ENCODE measurements around the gene PARD6G. TPM values are rescaled to one million over a fixed set of nuclear protein-coding genes. Genes with fewer than 3 reads are reported as not detected.

Gene PARD6G
- total and polyA plus RNA-seq, 9 of the 15 experiments (the other 6 are each of a cell fraction or from before 2014, with no cell fraction given) = 0.03 to 1.2 (median 0.26) TPM

- no TSS peak for BruUV-seq (replicated peaks)
- ChIA-PET CTCF (ENCODE audit: low intra/inter-chr PET ratio) (no interaction called here), POLR2A (no interaction called here)
- Histone ChIP-seq H2AFZ (ENCODE audit: low read depth, low read length) (no peak overlapping the region), H3K9me3 (replicated peaks; ENCODE audit: control insufficient read depth, insufficient read depth, low read depth, low read length) (no peaks in the 10 kb centered on the region), H3K4me3 (no peak overlapping the region), H4K20me1 (replicated peaks; ENCODE audit: control insufficient read depth, insufficient read depth, low read length) (no peaks in the 10 kb centered on the region), H3K27ac (ENCODE audit: extremely low read depth, low read depth, low read length) (no peak overlapping the region), H3K4me2 (ENCODE audit: insufficient read depth, low read length) (no peak overlapping the region), H3K36me3 (ENCODE audit: control insufficient read depth, insufficient read depth, low read length) (peaks cover 47% of the 10 kb centered on the region), H3K4me1 (replicated peaks in 1 of 2; ENCODE audit: control insufficient read depth in 2 of 2, insufficient read depth in 2 of 2, low read length in 2 of 2) (no peaks in the 10 kb centered on the region; a peak in 1 of 5 replicates), H3K9me1 (ENCODE audit: control insufficient read depth, insufficient read depth, low read length) (no peaks in the 10 kb centered on the region), H3K9ac (ENCODE audit: insufficient read depth in 1 of 2, low read depth in 2 of 2, low read length in 2 of 2) (no peak overlapping the region), H3K79me2 (ENCODE audit: control insufficient read depth, insufficient read depth, low read length) (peaks cover 55% of the 10 kb centered on the region), H3K27me3 (ENCODE audit: control insufficient read depth in 2 of 2, insufficient read depth in 2 of 2, low read length in 2 of 2) (no peaks in the 10 kb centered on the region)
- no peak for FAIRE-seq
- WGBS (ENCODE audit: insufficient coverage, low coverage, missing lambda C conversion rate) = 88% methylated on average over 1 of the region's 1 CpG
- ATAC-seq = no peak
- no peak for DNase-seq (ENCODE audit: extremely low read depth in 1 of 4, low spot score in 3 of 4)
- in situ Hi-C loops (cut with MboI) (no loop called here), intact Hi-C loops (cut with micrococcal nuclease) (no loop called here)
- TF ChIP-seq, protein P1, sequence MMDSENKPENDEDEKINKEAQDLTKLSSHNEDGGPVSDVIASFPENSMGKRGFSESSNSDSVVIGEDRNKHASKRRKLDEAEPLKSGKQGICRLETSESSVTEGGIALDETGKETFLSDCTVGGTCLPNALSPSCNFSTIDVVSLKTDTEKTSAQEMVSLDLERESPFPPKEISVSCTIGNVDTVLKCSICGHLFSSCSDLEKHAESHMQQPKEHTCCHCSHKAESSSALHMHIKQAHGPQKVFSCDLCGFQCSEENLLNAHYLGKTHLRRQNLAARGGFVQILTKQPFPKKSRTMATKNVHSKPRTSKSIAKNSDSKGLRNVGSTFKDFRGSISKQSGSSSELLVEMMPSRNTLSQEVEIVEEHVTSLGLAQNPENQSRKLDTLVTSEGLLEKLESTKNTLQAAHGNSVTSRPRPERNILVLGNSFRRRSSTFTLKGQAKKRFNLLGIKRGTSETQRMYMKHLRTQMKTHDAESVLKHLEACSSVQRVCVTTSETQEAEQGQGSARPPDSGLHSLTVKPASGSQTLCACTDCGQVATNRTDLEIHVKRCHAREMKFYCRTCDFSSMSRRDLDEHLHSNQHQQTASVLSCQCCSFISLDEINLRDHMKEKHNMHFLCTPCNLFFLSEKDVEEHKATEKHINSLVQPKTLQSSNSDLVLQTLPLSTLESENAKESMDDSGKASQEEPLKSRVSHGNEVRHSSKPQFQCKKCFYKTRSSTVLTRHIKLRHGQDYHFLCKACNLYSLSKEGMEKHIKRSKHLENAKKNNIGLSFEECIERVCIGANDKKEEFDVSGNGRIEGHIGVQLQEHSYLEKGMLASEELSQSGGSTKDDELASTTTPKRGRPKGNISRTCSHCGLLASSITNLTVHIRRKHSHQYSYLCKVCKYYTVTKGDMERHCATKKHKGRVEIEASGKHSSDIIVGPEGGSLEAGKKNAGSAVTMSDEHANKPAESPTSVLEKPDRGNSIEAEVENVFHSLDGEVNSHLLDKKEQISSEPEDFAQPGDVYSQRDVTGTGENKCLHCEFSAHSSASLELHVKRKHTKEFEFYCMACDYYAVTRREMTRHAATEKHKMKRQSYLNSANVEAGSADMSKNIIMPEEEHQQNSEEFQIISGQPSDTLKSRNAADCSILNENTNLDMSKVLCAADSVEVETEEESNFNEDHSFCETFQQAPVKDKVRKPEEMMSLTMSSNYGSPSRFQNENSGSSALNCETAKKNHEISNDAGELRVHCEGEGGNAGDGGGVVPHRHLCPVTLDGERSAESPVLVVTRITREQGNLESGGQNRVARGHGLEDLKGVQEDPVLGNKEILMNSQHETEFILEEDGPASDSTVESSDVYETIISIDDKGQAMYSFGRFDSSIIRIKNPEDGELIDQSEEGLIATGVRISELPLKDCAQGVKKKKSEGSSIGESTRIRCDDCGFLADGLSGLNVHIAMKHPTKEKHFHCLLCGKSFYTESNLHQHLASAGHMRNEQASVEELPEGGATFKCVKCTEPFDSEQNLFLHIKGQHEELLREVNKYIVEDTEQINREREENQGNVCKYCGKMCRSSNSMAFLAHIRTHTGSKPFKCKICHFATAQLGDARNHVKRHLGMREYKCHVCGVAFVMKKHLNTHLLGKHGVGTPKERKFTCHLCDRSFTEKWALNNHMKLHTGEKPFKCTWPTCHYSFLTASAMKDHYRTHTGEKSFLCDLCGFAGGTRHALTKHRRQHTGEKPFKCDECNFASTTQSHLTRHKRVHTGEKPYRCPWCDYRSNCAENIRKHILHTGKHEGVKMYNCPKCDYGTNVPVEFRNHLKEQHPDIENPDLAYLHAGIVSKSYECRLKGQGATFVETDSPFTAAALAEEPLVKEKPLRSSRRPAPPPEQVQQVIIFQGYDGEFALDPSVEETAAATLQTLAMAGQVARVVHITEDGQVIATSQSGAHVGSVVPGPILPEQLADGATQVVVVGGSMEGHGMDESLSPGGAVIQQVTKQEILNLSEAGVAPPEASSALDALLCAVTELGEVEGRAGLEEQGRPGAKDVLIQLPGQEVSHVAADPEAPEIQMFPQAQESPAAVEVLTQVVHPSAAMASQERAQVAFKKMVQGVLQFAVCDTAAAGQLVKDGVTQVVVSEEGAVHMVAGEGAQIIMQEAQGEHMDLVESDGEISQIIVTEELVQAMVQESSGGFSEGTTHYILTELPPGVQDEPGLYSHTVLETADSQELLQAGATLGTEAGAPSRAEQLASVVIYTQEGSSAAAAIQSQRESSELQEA (IDR thresholded peaks at IDR 0.05; ENCODE audit: low read depth) = no peak
- TF ChIP-seq ZNF398 (CRISPR knock-in tag; IDR thresholded peaks at IDR 0.05) (no peak), RBFOX2 (IDR thresholded peaks at IDR 0.05; ENCODE audit: low read depth, low read length) (no peak), HES1 (IDR thresholded peaks at IDR 0.05; ENCODE audit: low read depth) (no peak), NCOA2 (IDR thresholded peaks at IDR 0.05; ENCODE audit: partially characterized antibody in 2 of 2) (no peak), NFE2 (IDR thresholded peaks at IDR 0.05; ENCODE audit: low read depth) (no peak), EZH2 (IDR thresholded peaks at IDR 0.05; ENCODE audit: borderline replicate concordance, low read depth, low read length) (no peak), ETS2 (tag; IDR thresholded peaks at IDR 0.05; ENCODE audit: borderline replicate concordance, poor library complexity, severe bottlenecking) (no peak), ZNF699 (CRISPR knock-in tag; IDR thresholded peaks at IDR 0.05; ENCODE audit: insufficient replicate concordance) (no peak), RAD21 (CRISPR knock-in tag; conservative IDR thresholded peaks at IDR 0.05 in 1 of 2, IDR thresholded peaks at IDR 0.05 in 1 of 2) (no peak), RBM25 (IDR thresholded peaks at IDR 0.05; ENCODE audit: low read depth, low read length, severe bottlenecking) (no peak), BCL6 (CRISPR knock-in tag; IDR thresholded peaks at IDR 0.05) (no peak)
These were observed 126.4 kb downstream of the PARD6G start for GRCh38 chr18:80120932-80121331.
